Chondrocyte (in vitro differentiated cells): ENCODE data around the gene MYBPC2. TPM values are rescaled to one million over a fixed set of nuclear protein-coding genes. Genes with fewer than 3 reads are reported as not detected.

Source experiments
- DNase-seq: peaks from one replicate; pipeline ENCODE4 v3.0.0; 2021; ENCODE audit warnings: mixed read lengths, low spot score
- H3K27ac Mint-ChIP-seq: one replicate; pipeline ENCODE4 v1.8.0; 2021; ENCODE audit warnings: mild to moderate bottlenecking, moderate library complexity, mixed read lengths; ENCODE audit not compliant: unreplicated experiment
- H3K27me3 Mint-ChIP-seq: 2 replicates; pipeline ENCODE4 v1.8.0; 2021; ENCODE audit warnings: low read depth, mixed read lengths
- H3K36me3 Mint-ChIP-seq: 2 replicates; pipeline ENCODE4 v1.8.0; 2021; ENCODE audit warnings: low read depth, mixed read lengths
- H3K4me1 Mint-ChIP-seq: 2 replicates; pipeline ENCODE4 v1.8.0; 2021; ENCODE audit warnings: low read depth, mild to moderate bottlenecking, mixed read lengths
- H3K4me3 Mint-ChIP-seq: one replicate; pipeline ENCODE4 v1.8.0; 2021; ENCODE audit warnings: mild to moderate bottlenecking, moderate library complexity, mixed read lengths; ENCODE audit not compliant: unreplicated experiment
- H3K9me3 Mint-ChIP-seq: 2 replicates; pipeline ENCODE4 v1.8.0; 2021; ENCODE audit warnings: low read depth, mixed read lengths
- CTCF ChIP-seq: fragments of 200-600 bp; sonication (generic); IDR thresholded peaks from 2 replicates; pipeline ENCODE4 v1.5.0; 2021; ENCODE audit warnings: antibody characterized with exemption, mild to moderate bottlenecking, moderate library complexity
- total RNA-seq: library from RNA; stranded (reverse); gene quantifications from 3 replicates; pipeline ENCODE4 v1.2.1, GENCODE V29; 2021

Gene MYBPC2
- total RNA-seq, 1 donor from 2014 or later = not detected

GRCh38 chr19:50515168-50515561, 82.5 kb downstream of the MYBPC2 start:
- Mint-ChIP-seq H3K9me3 (no peaks in the 10 kb centered on the region), H3K27ac (no peak overlapping the region), H3K36me3 (no peaks in the 10 kb centered on the region), H3K27me3 (no peaks in the 10 kb centered on the region), H3K4me3 (no peak overlapping the region), H3K4me1 (peaks cover 13% of the 10 kb centered on the region)
- no peak for TF ChIP-seq CTCF
- peak; percentile 52 for DNase-seq

Other genes starting within 250 kb of the MYBPC2 start
- gene MYH14, start 229.3 kb upstream of the MYBPC2 start, total RNA-seq = 0.68 to 10.2 TPM (median 8.6 TPM) in 3 replicates
- 4.9 to 9.3 TPM (median 8.9 TPM) in 3 replicates for gene KCNC3, start 103.5 kb upstream of the MYBPC2 start, total RNA-seq
- 0.27 to 0.74 TPM (median 0.55 TPM) in 3 replicates for gene NAPSA, start 67.3 kb upstream of the MYBPC2 start, total RNA-seq
- 47.7 to 48.9 TPM (median 48.3 TPM) in 3 replicates for gene NR1H2, start 56.4 kb upstream of the MYBPC2 start, total RNA-seq
- gene POLD1, start 48.5 kb upstream of the MYBPC2 start, total RNA-seq = 15.7 to 37.2 TPM (median 15.8 TPM) in 3 replicates
- not detected in 3 replicates for gene SPIB, start 14.0 kb upstream of the MYBPC2 start, total RNA-seq
- gene EMC10, start 43.6 kb downstream of the MYBPC2 start, total RNA-seq = 132 to 144 TPM (median 144 TPM) in 3 replicates
- gene GARIN5A, start 44.0 kb downstream of the MYBPC2 start, total RNA-seq = 1.7 to 2.1 TPM (median 1.9 TPM) in 3 replicates
- 42.5 to 44.7 TPM (median 43.1 TPM) in 3 replicates for gene JOSD2, start 78.3 kb downstream of the MYBPC2 start, total RNA-seq
- gene ASPDH, start 81.0 kb downstream of the MYBPC2 start, total RNA-seq = not detected in 3 replicates
- 0.31 to 1.2 TPM (median 0.52 TPM) in 3 replicates for gene LRRC4B, start 135.5 kb downstream of the MYBPC2 start, total RNA-seq
- gene SYT3, start 207.0 kb downstream of the MYBPC2 start, total RNA-seq = 0.28 to 0.77 TPM (median 0.47 TPM) in 3 replicates
- gene C19orf81, start 216.6 kb downstream of the MYBPC2 start, total RNA-seq = 1.7 to 4.3 TPM (median 2.5 TPM) in 3 replicates